GM18867 (cell line): ENCODE measurements around the gene ZNF70.
A peak's percentile ranks its signal among the peaks of the same experiment; 100 is the strongest.

ENCODE experiments used
- ATAC-seq: cut with Tn5 transposase; IDR thresholded peaks from one replicate; pipeline ENCODE4 v1.9.1; 2021; ENCODE audit warnings: mild to moderate bottlenecking, moderate library complexity; ENCODE audit not compliant: unreplicated experiment

The ZNF70 gene

DNA sequence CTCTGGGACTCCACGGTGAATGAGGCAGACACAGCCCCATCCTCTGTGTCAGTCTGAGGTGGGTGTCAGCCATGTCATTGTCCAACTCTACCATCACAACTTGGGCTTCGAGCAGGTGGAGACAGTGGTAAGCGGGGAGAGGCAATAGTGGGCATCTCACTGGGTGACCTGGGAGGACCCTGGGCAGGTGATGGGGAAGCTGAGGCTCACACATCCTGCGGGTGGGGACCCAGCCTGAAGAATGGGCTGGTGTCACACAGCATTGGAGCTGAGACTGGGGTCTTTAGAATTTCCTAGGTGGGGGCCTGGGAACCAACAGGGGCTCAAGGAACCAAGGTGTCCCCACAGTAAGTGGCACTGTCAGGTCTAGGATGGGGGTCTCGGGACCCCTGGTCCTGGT lies 28.8 kb upstream of the ZNF70 start:
- no peak for ATAC-seq

GRCh38 chr22:23779083-23779482 lies 28.2 kb upstream of the ZNF70 start:
- ATAC-seq, result no peak

DNA sequence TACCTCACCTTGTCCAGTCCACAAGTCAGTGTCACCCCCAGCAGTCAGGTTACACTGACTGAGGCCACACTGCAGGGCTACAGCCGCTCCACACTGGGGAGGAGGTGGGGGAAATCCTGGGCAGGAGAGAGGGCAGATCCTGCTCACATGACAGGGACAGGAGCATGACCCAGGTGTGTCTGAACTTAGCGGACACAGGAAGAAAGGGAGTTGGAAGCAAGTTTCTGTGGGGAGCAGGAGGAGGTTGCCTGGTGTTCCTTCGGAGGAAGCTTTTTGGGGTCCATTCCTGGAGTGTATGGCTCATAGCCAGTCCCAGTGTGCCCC lies 27.6 kb upstream of the ZNF70 start:
- no peak for ATAC-seq

GRCh38 chr22:23777776-23778576 lies 27.1 kb upstream of the ZNF70 start:
- ATAC-seq, result no peak

DNA sequence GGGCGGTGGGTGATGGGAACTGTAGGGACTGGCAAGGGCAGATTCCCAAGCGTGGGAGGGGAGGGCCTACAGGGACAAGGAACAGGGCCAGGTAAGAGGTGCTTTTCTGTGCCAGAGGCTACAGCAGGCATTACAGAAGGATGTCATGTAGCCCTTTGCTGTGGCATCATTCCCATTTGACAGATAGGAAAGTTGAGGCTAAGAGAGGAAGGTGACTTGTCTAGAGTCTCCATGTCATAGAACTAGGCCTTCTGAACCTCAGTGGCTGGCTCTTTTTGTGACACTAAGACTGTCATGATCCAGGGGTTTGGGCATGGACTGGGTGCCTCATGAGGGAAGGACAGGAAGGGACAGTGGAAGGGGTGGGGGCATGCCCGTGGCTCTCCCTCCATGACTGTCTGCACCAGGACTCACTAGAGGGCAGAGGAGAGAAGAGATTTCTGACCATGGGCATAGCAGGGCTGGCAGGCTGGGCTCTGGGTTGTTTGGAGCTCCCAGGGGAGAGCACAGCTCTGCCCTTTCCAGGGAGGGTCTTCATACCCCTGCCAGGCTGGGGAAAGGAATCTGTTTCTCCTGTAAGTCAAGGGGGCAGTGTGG lies 25.0 kb upstream of the ZNF70 start:
- ATAC-seq, result no peak

GRCh38 chr22:23774922-23775436 lies 24.1 kb upstream of the ZNF70 start:
- ATAC-seq, result no peak

GRCh38 chr22:23774114-23774921 lies 23.4 kb upstream of the ZNF70 start:
- ATAC-seq, result no peak

GRCh38 chr22:23773483-23774113 lies 22.7 kb upstream of the ZNF70 start:
- no peak for ATAC-seq

- ATAC-seq, result no peak
Measured at GRCh38 chr22:23772649-23773473, 21.9 kb upstream of the ZNF70 start, which contains the start of gene MMP11. TSS of gene MMP11 (plus strand) at chr22:23772849. CDS start at chr22:23772871, 22 bp downstream.

- no peak for ATAC-seq
Measured at GRCh38 chr22:23772315-23772648, 21.4 kb upstream of the ZNF70 start.

DNA sequence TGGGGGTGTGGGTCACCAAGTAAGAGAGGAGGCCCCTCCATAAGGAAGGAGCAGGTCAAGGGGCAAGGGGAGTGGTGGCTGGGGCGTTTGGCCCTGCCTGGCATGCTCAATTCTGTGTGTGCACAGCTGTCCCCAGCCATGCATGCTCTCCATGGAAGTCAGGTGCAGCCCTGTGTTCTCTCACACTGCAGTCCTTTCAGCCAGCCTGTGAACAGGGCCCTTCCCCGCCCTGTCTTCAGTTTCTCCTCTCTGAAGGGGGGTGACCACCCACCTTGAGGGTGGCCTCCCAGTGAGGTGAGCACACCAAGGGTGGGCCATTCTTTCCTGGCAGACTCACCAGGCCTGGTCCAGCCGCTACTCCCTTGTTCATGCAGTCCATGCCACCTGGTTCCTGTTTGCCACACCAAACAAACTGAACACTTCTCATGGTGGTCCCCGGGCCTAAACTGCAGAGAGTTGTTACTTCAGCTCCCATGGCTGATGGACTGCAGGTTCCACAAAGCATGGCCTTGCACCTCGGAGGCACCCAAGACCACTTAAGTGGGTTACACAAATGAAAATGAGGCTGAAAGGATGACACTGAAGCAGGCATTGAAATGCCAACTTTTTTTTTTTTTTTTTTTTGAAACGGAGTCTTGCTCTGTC lies 18.5 kb upstream of the ZNF70 start:
- ATAC-seq, result no peak

GRCh38 chr22:23767673-23768548 lies 17.0 kb upstream of the ZNF70 start, which contains the start of gene CHCHD10:
TSS of gene CHCHD10 (minus strand) at chr22:23767972. CDS start at chr22:23767874, 98 bp downstream.
- ATAC-seq, result peak; percentile 56

DNA sequence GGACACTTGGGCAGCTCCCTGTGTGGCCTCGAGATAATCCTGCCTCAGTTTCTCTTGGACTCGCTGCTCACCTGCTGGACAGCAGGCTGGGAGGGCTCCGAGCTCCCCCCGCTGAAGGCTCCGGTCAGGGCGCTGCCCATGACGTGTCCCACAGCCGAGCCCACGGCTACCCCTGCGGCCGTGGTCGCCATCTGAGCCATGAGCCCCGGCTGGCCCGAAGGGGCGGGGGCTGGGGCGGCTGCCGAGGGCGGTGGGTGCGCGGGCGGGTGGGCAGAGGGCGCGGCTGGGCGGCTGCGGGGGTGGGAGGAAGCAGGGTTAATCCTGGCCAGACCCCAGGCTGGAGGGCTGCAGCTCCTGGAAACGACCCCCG lies 16.4 kb upstream of the ZNF70 start:
- ATAC-seq, result no peak

DNA sequence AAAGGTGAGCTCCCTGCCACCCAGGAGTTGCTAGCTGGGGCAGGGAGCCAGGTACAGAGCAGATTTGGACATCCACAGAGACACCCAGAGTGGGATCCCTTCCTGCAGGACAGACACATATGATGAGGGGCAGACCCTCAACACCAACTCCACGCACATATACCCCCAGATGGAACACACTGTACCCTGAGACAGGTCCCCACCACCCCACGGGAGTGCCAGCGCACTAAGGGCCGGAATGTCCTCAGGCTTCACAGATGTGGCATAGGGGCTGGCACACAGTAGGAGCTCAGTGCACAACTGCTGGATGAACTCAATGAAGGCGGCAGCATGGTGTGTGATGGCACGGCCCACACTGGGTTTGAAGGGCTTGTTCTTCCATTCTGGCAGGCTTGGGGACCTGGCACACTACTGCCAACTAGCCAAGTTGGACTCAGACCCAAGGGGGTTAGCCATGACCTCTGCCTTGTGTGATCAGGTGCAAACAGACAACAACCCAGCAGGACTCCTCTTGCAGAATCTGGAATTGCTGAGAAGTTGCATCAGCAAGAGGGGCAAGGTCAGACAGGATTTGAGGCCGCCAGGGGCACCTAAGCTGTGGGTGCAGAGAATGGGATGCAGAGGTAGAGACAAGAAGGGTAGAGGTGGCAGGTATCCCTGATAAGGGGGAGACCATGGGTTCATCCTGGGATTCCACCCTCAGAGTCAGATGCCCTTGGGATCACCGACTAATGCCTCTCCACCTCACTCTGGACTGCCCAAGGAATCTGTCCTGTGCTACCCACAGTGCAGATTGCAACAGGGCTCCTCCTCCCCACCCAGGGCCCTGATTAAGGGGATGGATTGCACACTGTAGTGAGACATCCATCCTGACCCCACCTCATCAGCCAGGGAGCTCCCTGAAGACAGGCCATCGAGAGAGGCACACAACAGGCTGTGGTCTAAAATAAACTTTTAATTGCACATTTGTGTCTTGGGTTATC lies 14.3 kb upstream of the ZNF70 start:
- no peak for ATAC-seq

- no peak for ATAC-seq
Measured at GRCh38 chr22:23763954-23764353, 13.0 kb upstream of the ZNF70 start.

GRCh38 chr22:23763579-23763945 lies 12.7 kb upstream of the ZNF70 start:
- ATAC-seq, result no peak

DNA sequence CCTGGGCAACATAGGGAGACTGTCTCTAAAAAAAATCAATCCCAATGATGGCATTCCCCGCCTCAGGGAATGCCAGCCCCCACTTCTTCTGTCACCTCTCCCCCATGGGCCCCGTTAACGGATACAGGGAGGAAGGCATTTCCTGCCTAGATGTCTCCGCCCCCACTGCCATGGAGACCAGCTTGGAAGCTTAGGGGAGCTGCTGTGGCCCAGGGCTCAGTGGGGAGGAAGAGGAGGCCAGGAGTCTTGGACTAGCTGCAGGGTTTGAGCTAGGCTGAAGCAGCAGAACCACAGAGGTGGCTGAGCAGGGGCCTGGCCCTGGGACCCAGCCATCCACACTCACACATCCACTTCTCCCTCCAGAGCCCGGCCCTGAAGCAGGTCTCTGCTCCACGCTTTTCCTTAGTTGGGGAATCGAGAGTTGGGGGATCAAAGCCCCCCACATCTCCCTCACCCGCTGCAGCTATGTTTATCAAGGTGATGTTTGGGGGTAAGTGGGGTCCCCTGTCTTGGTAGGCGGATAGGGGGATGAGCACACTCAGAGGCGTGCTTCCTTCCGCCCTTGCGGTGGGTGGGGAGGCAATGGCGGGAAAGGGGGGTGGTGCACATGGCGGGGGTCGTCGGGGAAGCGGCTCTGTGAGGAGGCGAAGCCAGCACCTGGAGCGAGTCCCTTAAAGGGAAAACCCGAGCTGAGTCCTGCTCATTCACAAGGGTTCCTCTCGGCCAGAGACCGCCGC lies 12.1 kb upstream of the ZNF70 start, which contains the start of gene C22orf15:
C22orf15 (plus strand) TSS at position 149 of the 737 bp plus-strand sequence; CDS start at position 466, 317 bp downstream.
- ATAC-seq, result no peak
